HepG2 (cell line): Measurements from ENCODE around the gene GDF15.

Experiments used
- MAFF ChIP-seq: IDR thresholded peaks from 2 replicates; pipeline ENCODE4 v1.6.1; 2011; ENCODE audit warnings: low read depth, low read length, improper control_type of control experiment
- ZNF431 ChIP-seq: sonication (generic); formaldehyde crosslinking; IDR thresholded peaks from 2 replicates; pipeline ENCODE4 v1.9.0; 2022; ENCODE audit warnings: missing genetic modification reagents, low read depth, mild to moderate bottlenecking, borderline replicate concordance
- ZNF75D ChIP-seq: sonication (generic); formaldehyde crosslinking; IDR thresholded peaks from 2 replicates; pipeline ENCODE4 v1.8.1; 2023; ENCODE audit warnings: missing genetic modification reagents, mild to moderate bottlenecking, borderline replicate concordance
- ZNF83 ChIP-seq: sonication (generic); formaldehyde crosslinking; IDR thresholded peaks from 2 replicates; pipeline ENCODE4 v1.4.0; 2020; ENCODE audit warnings: missing genetic modification reagents, mild to moderate bottlenecking, borderline replicate concordance
- TF ChIP-seq, protein P1 (sequence below): sonication (generic); formaldehyde crosslinking; IDR thresholded peaks from 2 replicates; pipeline ENCODE4 v1.5.0; 2020; ENCODE audit warnings: mild to moderate bottlenecking, missing genetic modification reagents, moderate library complexity

DNA sequence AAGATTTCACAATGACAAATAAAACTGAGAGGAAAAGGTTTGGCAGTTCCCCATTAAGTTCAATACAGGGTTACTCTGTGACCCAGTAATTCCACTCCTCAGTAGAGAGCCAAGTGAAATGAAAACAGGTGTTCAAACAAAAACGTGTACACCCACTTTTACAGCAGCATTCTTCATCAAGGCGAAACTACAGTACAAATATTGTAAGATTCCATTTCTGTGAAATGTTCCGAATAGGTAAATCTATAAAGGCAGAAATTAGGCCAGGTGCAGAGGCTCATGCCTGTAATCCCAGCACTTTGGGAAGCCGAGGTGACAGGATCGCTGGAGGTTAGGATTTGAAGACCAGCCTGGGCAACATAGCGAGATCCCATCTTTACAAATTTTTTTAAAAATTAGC, 8.9 kb upstream of the GDF15 start:
- TF ChIP-seq, protein P1, sequence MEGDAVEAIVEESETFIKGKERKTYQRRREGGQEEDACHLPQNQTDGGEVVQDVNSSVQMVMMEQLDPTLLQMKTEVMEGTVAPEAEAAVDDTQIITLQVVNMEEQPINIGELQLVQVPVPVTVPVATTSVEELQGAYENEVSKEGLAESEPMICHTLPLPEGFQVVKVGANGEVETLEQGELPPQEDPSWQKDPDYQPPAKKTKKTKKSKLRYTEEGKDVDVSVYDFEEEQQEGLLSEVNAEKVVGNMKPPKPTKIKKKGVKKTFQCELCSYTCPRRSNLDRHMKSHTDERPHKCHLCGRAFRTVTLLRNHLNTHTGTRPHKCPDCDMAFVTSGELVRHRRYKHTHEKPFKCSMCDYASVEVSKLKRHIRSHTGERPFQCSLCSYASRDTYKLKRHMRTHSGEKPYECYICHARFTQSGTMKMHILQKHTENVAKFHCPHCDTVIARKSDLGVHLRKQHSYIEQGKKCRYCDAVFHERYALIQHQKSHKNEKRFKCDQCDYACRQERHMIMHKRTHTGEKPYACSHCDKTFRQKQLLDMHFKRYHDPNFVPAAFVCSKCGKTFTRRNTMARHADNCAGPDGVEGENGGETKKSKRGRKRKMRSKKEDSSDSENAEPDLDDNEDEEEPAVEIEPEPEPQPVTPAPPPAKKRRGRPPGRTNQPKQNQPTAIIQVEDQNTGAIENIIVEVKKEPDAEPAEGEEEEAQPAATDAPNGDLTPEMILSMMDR (CRISPR knock-in tag): no peak
- no peak for TF ChIP-seq ZNF83 (CRISPR knock-in tag)
- no peak for TF ChIP-seq ZNF431 (CRISPR knock-in tag)
- no peak for TF ChIP-seq MAFF
- no peak for TF ChIP-seq ZNF75D (CRISPR knock-in tag)
